Endothelial cell of umbilical vein (primary cell): Measurements from ENCODE around the gene FOXRED1. TPM values are rescaled to one million over a fixed set of nuclear protein-coding genes. Genes with fewer than 3 reads are reported as not detected.

Experiments
- BruUV-seq: library from RNA; stranded (reverse); fragments of 400-500 nt; replicated peaks from 2 replicates; lab custom pipeline; 2021; lab: Mats Ljungman, UMichigan
- CTCF ChIA-PET: fragments of 300-600, 350-600 bp; sonication (Branson Sonifier 250); formaldehyde crosslinking; loops from one replicate; lab custom pipeline; 2021; ENCODE audit warnings: antibody characterized with exemption, inconsistent platforms; lab: Charles Lee
- POLR2A ChIA-PET: fragments of 300-600, 350-600 bp; sonication (Branson Sonifier 250); formaldehyde crosslinking; loops from one replicate; lab custom pipeline; 2021; ENCODE audit warnings: antibody characterized with exemption, inconsistent platforms; lab: Charles Lee
- DNase-seq: peaks from one replicate; pipeline ENCODE4 v3.0.0-alpha.2; 2011; ENCODE audit warnings: low read depth, low spot score
- FAIRE-seq: peaks from 2 replicates; lab custom pipeline; 2011; peaks lifted over from hg19 to GRCh38; lab: Jason Lieb, UNC
- H2AFZ ChIP-seq: 2 replicates; pipeline ENCODE4 v1.6.0; 2012; ENCODE audit warnings: low read depth, low read length, control low read depth, inconsistent platforms
- H3K27ac ChIP-seq: 2 replicates; pipeline ENCODE4 v1.5.1; 2011; ENCODE audit warnings: low read depth, mild to moderate bottlenecking, control low read depth, low read length, moderate library complexity; ENCODE audit not compliant: insufficient read depth
- H3K27me3 ChIP-seq, 2 experiments: 2 replicates each; pipeline versions ENCODE4 v1.6.0 to v1.6.1; 2011; ENCODE audit warnings: low read length in 2 of 2, mixed read lengths in 1 of 2; ENCODE audit not compliant: control insufficient read depth in 2 of 2, insufficient read depth in 2 of 2
- H3K36me3 ChIP-seq, 2 experiments: 2 replicates in 1 of 2; 3 replicates in 1 of 2; pipeline ENCODE4 v1.5.1; 2011; ENCODE audit warnings: low read length in 2 of 2, mild to moderate bottlenecking in 1 of 2, moderate library complexity in 1 of 2; ENCODE audit not compliant: control insufficient read depth in 2 of 2, insufficient read depth in 2 of 2; ENCODE audit errors: extremely low read depth in 1 of 2
- H3K4me1 ChIP-seq: 3 replicates; pipeline ENCODE4 v1.5.1; 2011; ENCODE audit warnings: mild to moderate bottlenecking, low read length; ENCODE audit not compliant: control insufficient read depth, insufficient read depth; ENCODE audit errors: extremely low read depth
- H3K4me2 ChIP-seq: 2 replicates; pipeline ENCODE4 v1.6.1; 2011; ENCODE audit warnings: low read length, control low read depth, mixed read lengths; ENCODE audit not compliant: insufficient read depth
- H3K4me3 ChIP-seq, 3 experiments: fragments of 200-600 bp in 1 of 3; sonication (generic), shearing (Covaris generic) in 1 of 3; replicated peaks in 1 of 3; 2 replicates each; pipeline ENCODE4 v1.5.1; 2011 to 2016; ENCODE audit warnings: control low read depth in 3 of 3, low read length in 3 of 3, mild to moderate bottlenecking in 2 of 3, inconsistent platforms in 1 of 3, low read depth in 1 of 3, moderate library complexity in 1 of 3; ENCODE audit not compliant: insufficient read depth in 1 of 3
- H3K79me2 ChIP-seq: 2 replicates; pipeline ENCODE4 v1.6.0; 2012; ENCODE audit warnings: low read length, inconsistent platforms; ENCODE audit not compliant: control insufficient read depth, insufficient read depth
- H3K9ac ChIP-seq: replicated peaks from 2 replicates; pipeline ENCODE3; 2011; ENCODE audit warnings: low read length, control low read depth; ENCODE audit not compliant: insufficient read depth; ENCODE audit errors: extremely low read depth
- H3K9me1 ChIP-seq: replicated peaks from 3 replicates; pipeline ENCODE4 v1.6.0; 2011; ENCODE audit warnings: mild to moderate bottlenecking, low read length; ENCODE audit not compliant: control insufficient read depth, insufficient read depth; ENCODE audit errors: extremely low read depth
- H3K9me3 ChIP-seq: replicated peaks from 2 replicates; pipeline ENCODE4 v1.5.1; 2012; ENCODE audit warnings: low read length, inconsistent platforms; ENCODE audit not compliant: control insufficient read depth, insufficient read depth
- H4K20me1 ChIP-seq: replicated peaks from 2 replicates; pipeline ENCODE3; 2011; ENCODE audit warnings: mild to moderate bottlenecking, low read length; ENCODE audit not compliant: control insufficient read depth, insufficient read depth; ENCODE audit errors: extremely low read depth
- CTCF ChIP-seq, 2 donors: IDR thresholded peaks; 1 replicate in 1 of 2; 2 replicates in 1 of 2; pipeline ENCODE4 v1.5.1; 2011; ENCODE audit warnings: low read length in 2 of 2, mild to moderate bottlenecking in 2 of 2, moderate library complexity in 2 of 2, control low read depth in 1 of 2, inconsistent platforms in 1 of 2, low read depth in 1 of 2; ENCODE audit not compliant: insufficient read depth in 1 of 2; ENCODE audit errors: extremely low read depth in 1 of 2
- EZH2 ChIP-seq: IDR thresholded peaks from 2 replicates; pipeline ENCODE4 v1.6.1; 2012; ENCODE audit warnings: borderline replicate concordance, low read depth, mild to moderate bottlenecking, moderate library complexity, low read length, inconsistent platforms; ENCODE audit not compliant: severe bottlenecking
- FOS ChIP-seq: IDR thresholded peaks from 2 replicates; pipeline ENCODE4 v1.6.1; 2011; ENCODE audit warnings: mild to moderate bottlenecking, low read length, moderate library complexity, borderline replicate concordance; ENCODE audit not compliant: insufficient read depth
- GATA2 ChIP-seq: IDR thresholded peaks from 2 replicates; pipeline ENCODE4 v1.7.0; 2011; ENCODE audit warnings: low read depth, mild to moderate bottlenecking, moderate library complexity, mixed read lengths, low read length; ENCODE audit not compliant: insufficient read length, insufficient read depth
- JUN ChIP-seq: IDR thresholded peaks from 2 replicates; pipeline ENCODE4 v1.6.1; 2011; ENCODE audit warnings: borderline replicate concordance, low read depth; ENCODE audit not compliant: insufficient read length, insufficient read depth
- MYC ChIP-seq: IDR thresholded peaks from one replicate; pipeline ENCODE4 v1.6.1; 2011; ENCODE audit warnings: mild to moderate bottlenecking, low read depth, low read length
- POLR2A ChIP-seq: IDR thresholded peaks from 2 replicates; pipeline ENCODE4 v1.6.1; 2012; ENCODE audit warnings: low read depth, mild to moderate bottlenecking, control low read depth, low read length
- POLR2AphosphoS5 ChIP-seq: IDR thresholded peaks from 2 replicates; pipeline ENCODE4 v1.6.1; 2012; ENCODE audit warnings: low read depth, mild to moderate bottlenecking, control low read depth, low read length, moderate library complexity; ENCODE audit not compliant: insufficient read depth
- dilution Hi-C: fragments of 300-500 bp; cut with MboI; formaldehyde crosslinking; loops from one replicate; pipeline ENCODE4 v1.15.0; 2019; ENCODE audit warnings: low sequenced_read_pairs; ENCODE audit not compliant: extremely low pct_ligation_motif_present
- intact Hi-C: fragments of 100-400 bp; cut with micrococcal nuclease; formaldehyde crosslinking; loops from one replicate; pipeline ENCODE4 v1.10.0; 2022
- polyA plus RNA-seq, 4 experiments: library from polyadenylated mRNA; depleted of rRNA in 3 of 4; stranded (reverse) in 3 of 4; unstranded in 1 of 4; fragments of >200 nt; gene quantifications; 2 replicates each; pipeline versions ENCODE4 v1.2.1 to v1.2.3, GENCODE V29; 2011 to 2012; ENCODE audit warnings: missing spikeins in 1 of 4
- total RNA-seq: library from RNA; stranded (reverse); gene quantifications from 2 replicates; pipeline ENCODE4 v1.2.3, GENCODE V29; 2021
- TF ChIP-seq, protein P1 (sequence below): IDR thresholded peaks from 2 replicates; pipeline ENCODE4 v1.6.1; 2011; ENCODE audit not compliant: insufficient read depth, insufficient read length

The FOXRED1 gene
- total and polyA plus RNA-seq, 2 donors (not counting 3 experiments of a cell fraction or from before 2014, with no cell fraction given): 32.4 to 33.5 TPM

DNA sequence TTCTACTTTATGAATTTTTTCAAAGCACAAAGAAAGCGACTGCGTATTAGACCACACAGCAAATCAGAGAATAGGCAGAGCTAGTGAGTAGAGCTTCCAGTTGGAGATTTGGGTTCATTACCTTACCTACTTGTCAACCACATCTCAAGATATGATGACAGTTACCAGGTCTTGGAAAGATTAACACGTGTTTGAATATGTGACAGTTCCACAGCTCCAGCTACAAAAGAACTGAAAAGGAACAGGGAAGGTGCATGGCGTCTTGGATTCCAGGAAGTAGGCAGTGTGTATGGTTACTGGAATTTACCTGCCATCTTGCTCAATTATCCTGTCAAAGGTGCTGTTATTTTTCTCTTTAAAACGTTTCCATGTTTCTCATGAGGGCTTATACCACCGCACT lies 19.3 kb downstream of the FOXRED1 start:
- TF ChIP-seq MYC: no peak
- no peak for TF ChIP-seq CTCF (IDR thresholded peaks at IDR 0.05; ENCODE audit: extremely low read depth in 1 of 2, insufficient read depth in 1 of 2, low read depth in 1 of 2, low read length in 2 of 2)
- no peak for TF ChIP-seq EZH2
- no peak for TF ChIP-seq POLR2A
- no peak for TF ChIP-seq POLR2AphosphoS5
- TF ChIP-seq, protein P1, sequence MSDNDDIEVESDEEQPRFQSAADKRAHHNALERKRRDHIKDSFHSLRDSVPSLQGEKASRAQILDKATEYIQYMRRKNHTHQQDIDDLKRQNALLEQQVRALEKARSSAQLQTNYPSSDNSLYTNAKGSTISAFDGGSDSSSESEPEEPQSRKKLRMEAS: no peak
- TF ChIP-seq GATA2: no peak
- TF ChIP-seq FOS: no peak
- TF ChIP-seq JUN: no peak
- H3K9me1 ChIP-seq: no peaks in the 10 kb centered on the region
- no peak for FAIRE-seq
- H3K4me2 ChIP-seq: no peak overlapping the region
- peaks cover 0 to 7% of the 10 kb centered on the region in 2 experiments for H3K36me3 ChIP-seq
- no peak overlapping the region for H3K27ac ChIP-seq
- no peak overlapping the region for H2AFZ ChIP-seq
- no peaks in the 10 kb centered on the region for H3K9me3 ChIP-seq
- no peak for DNase-seq
- no peak overlapping the region for H3K4me3 ChIP-seq
- no peaks in the 10 kb centered on the region for H3K27me3 ChIP-seq
- BruUV-seq: no TSS peak
- no peaks in the 10 kb centered on the region for H3K79me2 ChIP-seq
- POLR2A ChIA-PET: no interaction called here
- dilution Hi-C loops (no loop called here), intact Hi-C loops (no loop called here)
- H3K9ac ChIP-seq: no peak overlapping the region
- no peaks in the 10 kb centered on the region for H4K20me1 ChIP-seq
- H3K4me1 ChIP-seq: peaks cover 7% of the 10 kb centered on the region
- CTCF ChIA-PET: interaction anchor here (0.8 kb wide), 1 partner anchor 192 kb away, joined by 3 read pairs; no protein-coding TSS in a partner anchor
